ENCODE data around the gene PSMA7.

PSMA7 gene

DNA sequence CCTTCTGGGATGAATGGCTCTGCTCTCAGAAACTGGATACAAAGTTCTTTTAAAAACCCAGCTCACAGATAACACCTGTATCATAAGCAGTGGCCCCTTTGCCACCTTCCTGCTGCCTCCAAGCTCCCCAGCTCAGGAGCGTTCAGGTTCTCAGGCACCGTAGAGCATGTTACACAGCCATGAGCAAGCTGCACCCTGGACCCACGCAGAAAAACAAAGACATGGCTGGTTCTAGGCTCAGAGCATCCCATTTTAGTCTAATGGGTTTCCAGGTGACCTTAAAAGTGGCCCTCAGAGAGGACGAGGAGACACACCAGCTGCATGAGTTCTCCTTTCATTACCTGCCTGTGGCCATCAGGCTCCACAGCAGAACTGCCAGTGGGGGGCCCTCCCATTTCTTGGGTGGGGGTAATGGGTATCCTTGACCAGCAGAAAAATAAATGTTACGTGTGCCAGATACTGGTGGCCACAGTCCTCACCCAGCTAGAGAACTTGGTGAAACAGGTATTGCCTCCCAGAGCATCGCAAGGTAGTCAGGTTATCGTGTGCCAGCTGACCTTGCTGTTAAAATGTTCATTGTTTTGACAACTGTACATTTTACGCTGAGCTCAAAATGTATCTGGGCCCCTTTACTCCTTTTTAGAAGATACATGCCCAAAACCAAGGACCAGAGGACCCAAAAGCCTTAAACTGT lies 7.5 kb downstream of the PSMA7 start:
- no peak for DNase-seq

DNA sequence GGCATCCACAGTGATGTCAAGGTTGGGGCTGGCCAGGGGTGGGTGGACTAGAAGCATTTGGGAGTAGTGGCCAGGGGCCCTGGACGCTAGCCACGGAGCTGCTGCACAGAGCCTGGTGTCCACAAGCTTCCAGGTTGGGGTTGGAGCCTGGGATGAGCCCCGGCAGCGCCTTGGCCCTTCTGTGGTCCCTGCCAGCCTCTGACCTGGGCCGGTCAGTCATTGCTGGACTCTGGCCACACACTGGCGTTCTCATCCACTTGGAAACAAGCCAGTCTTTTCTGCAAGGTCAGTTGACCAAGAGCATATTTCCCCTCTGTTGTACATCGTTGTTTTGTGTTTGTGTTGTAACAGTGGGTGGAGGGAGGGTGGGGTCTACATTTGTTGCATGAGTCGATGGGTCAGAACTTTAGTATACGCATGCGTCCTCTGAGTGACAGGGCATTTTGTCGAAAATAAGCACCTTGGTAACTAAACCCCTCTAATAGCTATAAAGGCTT lies 8.4 kb downstream of the PSMA7 start:
- no peak for DNase-seq

DNA sequence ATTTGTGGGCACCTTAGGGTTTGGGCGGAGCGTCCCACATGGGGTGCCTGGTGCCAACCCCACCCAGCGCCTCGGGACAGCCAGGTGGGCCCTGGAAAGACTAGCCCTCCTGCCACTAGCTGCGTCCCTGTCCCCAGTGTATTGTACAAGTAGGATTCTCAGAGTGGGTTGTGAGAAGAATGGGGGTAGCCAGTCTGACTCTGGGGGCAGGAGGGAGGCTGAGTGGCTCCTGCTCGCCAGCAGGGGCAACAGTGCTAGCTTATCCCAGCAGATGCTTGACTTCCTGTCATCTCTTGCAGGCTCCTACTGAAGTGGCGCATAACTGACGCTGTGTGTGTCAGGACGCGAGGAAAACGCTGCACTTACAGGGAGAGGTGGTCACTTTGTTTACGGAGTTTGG lies 9.3 kb downstream of the PSMA7 start:
- no peak for DNase-seq

DNA sequence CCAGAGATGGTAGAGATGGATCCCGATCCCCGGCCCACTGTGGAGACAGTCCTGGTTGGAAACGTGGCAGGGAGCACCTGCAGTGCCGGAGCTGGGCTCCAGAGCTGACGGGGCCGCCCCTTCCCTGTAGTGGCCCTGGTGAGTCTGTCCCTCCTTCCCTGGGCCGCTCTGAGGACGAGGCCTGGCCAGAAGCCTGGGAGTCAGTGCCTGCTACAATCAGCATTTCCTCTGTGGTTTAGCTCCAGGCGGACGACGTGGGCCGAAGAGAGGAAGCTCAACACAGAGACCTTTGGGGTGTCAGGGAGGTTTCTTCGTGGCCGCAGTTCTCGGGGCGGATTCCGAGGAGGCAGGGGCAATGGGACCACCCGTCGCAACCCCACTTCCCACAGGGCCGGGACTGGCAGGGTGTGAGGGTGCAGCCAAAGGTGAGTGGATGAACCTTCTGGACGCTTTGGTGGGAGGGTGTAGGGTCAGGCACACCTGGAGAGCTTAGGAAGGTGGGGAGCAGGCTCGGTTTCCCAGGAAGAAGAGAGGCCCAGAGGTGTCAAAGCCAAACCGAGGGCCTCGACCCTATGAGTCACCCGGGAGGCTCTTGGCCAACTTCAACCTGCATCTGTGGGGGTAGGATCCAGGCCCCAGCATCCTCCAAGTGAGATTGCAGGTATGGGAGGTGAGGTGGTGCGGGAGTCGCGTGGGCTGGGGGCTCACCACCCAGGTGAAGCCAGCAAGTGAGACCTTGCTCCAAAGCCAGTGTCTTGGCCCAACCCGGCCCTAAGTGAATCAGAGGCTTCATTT lies 9.9 kb downstream of the PSMA7 start:
- DNase-seq = no peak

DNA sequence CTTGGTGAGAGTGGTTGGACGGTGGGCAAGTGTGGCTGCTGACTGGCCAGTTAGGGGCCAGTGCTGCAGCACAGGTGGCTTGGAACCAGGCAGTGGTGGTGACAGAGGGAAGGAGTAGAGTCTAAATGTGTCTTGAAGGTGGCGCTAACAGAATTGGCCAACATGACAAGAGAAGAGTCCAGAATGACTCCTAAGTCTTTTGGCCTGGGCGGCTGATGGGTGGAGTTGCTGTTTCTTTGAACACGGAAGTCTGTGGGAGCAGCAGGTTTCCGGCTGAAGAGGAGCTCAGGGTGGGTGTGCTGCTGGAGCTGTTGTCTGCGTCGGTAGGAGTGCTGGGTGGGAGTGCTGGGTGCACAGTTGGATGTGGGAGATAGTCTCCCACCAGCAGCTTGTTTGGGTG lies 10.8 kb downstream of the PSMA7 start:
- no peak for DNase-seq

DNA sequence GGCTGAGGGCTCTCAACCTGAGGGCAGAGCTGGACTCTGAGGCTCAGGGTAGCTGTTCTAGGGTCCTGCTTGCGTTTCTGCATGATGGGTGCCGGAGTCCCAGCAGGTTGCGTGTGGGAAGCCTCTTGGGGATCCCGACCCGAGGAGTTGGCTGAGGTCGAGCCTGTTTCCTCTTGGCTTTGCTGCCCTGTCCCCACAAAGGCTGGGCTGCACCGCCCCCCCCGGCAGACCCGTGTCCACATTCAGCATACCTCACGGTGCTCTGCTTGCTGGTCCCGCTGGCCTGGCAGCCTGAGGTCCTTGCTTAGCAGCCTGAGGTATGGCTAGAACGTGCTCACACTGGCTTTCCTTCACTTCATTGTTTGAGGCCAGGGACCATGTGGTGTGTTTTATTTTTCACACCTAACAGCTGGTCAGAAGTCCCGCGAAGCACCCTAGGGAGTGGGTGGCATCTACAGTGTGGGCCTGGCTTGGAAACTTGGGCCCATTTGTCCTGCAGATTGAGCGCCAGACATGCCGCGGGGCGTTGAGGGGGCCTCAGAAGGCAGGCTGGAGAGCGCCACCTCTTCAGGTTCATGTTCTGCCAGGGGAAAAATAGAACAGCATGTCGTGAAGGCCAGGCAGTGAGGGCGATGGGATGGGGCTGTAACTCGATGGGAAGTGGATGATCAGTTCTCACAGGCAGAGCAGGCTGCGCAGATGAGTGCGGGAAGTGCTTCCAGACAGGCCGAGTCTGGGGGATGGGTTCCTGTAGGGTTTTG lies 11.5 kb downstream of the PSMA7 start:
- no peak for DNase-seq

DNA sequence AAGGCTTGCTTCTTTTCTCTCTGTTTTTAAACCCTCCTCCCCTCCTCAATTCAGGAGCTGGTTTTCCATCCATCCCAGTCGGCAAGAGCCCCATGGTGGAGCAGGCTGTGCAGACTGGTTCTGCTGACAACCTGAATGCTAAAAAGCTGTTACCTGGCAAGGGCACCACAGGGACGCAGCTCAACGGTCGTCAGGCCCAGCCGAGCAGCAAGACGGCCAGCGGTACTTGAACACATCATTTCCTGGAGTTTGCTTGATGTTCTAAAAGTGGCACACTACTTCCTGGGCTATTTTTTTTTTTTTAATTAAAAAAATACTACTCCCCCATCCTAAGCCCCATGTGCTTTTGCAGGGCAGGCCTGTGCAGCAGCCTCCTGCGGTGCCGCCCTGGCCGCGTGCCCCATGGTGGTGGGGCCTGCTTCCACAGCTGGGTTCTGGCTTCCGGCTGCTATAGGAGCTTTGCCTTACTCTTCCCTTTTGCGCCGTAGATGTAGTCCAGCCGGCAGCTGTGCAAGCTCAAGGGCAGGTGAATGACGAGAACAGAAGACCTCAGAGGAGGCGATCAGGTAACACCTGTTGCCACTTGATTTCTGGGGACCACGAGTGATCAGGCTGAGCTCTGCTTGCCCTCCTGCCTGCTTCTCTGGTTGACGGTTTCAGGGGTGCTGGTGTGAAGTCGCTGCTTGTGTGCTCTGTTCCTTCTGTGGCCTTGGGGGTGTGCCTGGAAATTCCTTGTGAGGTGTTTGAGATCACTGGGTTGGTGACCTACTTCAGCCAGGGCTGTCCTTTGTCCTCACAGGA lies 13.3 kb downstream of the PSMA7 start:
- no peak for DNase-seq

DNA sequence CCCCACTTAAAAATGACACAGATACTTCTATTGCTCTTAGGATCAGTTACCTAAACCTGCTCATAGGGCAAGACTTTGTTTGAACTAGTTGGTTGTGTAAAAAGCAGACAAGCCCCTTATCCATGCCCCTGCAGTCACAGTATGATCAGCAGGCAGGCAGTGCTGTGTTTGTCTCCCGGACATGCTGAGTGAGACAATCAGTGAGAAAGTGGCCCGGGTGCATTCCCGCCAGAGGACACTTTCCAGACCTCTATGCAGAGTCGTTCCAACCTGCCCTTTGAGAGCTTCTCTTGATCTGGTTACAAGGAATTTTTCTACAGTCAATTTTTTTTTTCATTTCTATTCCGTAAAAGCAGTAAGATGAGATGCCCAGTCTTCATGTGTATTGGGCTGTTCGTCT lies 14.7 kb downstream of the PSMA7 start:
- no peak for DNase-seq

DNA sequence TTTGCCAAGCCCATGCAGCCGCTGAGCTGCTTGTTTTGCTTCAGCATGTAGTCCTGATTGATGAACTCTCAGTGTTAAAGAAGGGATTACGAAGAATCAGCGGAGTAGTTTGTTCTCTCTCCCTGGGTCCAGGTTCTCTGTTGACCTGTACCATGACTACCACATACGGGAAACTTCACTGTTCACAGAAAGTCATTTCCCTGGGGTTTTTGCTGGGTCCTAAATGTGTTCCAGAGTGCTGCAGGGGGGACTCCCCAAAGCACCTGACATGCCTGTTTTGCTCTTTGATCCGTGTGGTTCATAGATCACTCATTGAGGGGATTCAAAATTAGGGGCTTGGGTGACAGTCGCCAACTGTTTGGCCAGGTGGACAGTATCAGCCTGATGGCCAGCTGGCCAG lies 15.4 kb downstream of the PSMA7 start:
- DNase-seq = no peak

DNA sequence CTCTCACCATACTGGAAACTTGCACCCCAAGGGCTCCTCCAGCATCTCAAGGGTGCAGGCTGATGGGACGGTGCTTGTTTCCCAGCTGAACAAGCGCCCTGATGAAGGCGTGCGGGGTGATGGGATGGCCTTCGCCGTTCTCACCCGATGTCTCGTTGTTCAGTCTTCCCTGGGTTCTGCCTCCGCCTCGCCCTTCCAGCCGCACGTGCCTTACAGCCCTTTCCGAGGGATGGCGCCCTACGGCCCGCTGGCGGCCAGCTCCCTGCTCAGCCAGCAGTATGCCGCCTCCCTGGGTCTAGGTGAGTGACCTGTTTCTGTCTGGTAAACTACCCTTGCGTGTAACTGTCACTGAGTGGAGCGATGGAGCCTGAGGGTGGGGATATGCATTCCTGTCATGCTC lies 17.1 kb downstream of the PSMA7 start:
- DNase-seq = no peak

DNA sequence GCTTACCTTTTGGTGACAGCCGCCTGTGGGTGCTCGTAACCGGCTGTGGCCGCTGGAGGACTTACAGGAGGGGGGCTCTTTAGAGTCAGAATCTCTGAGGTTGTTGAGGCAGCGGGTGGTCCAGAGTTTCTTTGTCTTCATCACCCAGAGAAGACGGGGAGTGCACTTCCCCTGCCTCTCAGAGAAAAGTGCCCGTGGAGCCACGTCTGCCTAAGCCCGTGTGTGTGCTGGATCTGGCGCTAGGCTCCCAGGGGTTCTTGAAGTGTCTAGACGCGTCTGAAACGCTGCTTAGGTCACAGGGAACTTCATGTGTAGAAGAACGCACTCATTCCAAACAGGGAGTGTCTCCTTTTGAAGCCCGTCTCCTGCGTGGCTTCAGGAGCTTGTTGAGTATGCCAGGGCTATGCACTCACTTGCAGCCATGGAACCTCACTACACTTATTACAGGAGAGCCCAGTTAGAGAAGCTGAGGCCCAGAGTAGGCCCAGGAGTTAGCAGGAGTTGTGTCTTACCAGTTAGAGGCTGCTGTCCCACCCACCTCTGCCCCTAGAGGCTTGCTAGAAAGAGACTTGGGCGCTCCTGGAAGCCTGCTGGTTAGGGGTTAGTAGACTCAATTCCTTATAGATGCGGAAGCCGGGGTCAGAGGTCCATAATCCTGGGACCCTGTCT lies 19.6 kb downstream of the PSMA7 start:
- DNase-seq = peak; percentile 69

DNA sequence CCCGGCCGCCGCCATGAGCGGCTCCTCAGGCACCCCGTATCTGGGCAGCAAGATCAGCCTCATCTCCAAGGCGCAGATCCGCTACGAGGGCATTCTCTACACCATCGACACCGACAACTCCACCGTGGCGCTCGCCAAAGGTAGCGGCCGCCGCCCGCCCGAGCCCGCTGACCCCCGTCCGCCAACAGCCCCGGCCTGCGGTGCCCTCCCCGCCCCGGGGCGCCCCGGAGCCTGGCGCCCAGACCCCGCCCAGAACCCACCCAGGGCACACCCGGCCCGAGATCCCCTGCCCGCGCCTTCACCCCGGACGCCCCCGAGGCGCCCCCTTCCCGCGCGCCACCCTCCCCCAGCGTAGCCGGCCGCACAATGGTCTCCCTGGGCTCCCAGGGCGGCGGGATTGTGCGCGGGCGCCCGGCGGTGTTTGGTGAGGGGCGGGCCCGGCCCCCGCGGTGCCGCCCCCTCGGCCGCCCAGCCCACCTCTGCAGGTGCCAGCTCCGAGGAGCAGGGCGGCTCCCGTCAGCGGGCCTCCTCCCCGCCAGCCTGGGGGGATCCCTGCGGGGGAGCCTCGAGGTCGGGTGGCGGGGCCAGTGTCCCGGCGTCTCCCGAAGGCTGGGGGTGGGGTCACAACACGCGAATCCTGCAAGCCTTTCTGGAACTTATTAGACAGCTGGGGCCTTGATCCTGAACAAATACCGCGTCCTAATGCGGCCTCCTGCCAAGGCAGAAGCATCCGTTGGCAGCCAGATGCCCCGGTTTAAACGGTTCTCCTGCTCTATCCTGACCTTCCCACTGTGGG lies 20.3 kb downstream of the PSMA7 start:
- DNase-seq = peak; percentile 76

DNA sequence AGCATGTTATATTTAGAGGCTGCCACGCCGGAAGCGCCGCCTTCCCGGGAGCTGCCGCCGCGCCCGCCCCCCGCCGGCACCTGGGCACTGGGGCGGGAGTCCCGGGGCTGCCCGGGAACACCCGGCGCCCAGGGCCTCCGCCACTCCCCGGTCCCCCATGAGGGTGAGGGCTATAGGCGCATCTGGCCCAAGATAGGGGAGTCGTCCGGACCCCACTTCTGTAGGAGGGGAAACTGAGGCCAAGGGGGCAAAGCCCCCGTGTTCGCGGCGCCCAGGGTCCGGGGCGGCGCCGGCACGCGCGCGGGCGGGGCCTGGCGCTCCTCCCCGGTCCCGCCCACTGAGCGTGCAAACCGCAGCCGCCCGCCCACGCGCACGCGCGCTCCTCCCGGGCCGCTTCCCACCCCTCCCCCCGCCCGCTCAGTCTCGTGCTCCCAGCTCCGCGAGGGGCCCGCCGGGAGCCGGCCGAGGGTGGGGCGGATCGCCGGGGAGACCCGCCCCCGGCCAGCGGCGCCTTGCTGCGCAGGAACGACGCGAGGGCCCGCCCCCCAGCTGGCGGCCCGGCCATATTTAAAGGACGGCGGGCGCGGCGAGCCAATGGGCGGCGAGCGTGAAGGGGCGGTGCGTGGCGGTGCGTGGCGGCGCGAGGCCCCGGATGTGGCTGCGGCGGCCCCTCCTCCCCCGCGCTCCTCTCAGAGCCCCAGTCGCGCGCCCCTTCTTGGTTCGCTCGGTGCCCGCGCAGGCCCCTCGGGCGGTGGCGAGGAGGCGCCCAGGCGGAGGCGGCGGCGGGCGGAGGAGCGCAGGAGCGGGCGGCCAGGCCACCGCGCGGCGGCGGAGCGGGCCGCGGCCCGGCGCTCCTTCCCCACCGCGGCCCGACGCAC lies 21.2 kb downstream of the PSMA7 start, which contains the start of gene LSM14B:
Gene LSM14B, plus strand, starts transcription at position 700 of the 878 bp plus-strand sequence. CDS start 192 bp downstream, outside the sequence.
- DNase-seq = peak; percentile 98

DNA sequence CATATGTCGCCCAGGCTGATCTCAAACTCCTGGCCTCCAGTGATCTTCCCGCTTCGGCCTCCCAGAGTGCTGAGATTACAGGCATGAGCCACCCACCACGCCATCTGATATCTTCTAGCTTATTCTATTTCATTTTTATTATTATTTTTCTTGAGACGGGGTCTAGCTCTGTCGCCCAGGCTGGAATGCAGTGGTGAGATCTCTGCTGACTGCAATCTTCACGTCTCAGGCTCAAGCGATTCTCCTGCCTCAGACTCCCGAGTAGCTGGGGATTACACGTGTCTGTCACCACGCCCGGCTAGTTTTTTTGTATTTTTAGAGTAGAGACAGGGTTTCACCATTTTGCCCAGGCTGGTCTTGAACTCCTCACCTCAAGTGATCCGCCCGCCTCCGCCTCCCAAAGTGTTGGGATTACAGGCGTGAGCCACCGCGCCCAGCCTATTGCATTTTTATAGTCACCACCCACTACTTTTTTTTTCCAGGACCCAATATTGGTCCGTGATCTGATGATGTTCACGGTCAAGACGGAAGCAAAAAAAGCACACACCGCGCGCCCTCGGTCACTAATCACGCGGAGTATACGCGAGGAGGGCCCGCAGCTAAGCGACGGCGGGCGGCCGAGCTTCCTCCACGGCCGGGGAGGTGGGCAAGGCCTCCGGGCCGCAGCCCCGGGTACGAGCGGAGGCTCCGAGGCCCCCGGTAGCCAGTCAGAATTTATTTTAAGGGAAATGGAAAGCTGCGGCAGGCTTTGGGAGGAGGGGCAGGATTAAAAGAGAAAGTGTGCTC lies 22.0 kb downstream of the PSMA7 start:
- no peak for DNase-seq

DNA sequence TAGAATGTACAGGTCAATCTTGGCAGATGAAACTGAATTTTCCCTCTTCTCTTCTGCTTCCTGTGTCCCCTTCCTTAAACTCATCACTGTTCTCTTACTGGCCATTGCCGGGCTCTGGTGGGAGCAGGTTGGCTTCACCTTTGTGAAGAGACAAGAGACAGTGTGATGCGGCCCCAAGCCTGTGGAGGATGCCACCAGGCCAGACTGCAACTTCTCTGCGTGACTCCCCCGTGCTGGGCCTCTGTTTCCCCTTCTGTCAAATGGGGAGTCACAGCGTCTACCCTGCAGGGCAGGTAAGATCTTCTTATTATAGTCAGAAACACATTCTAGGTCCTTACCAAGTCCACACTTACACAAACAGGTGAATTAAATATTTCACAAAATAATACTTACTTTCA lies 22.8 kb downstream of the PSMA7 start:
- no peak for DNase-seq

DNA sequence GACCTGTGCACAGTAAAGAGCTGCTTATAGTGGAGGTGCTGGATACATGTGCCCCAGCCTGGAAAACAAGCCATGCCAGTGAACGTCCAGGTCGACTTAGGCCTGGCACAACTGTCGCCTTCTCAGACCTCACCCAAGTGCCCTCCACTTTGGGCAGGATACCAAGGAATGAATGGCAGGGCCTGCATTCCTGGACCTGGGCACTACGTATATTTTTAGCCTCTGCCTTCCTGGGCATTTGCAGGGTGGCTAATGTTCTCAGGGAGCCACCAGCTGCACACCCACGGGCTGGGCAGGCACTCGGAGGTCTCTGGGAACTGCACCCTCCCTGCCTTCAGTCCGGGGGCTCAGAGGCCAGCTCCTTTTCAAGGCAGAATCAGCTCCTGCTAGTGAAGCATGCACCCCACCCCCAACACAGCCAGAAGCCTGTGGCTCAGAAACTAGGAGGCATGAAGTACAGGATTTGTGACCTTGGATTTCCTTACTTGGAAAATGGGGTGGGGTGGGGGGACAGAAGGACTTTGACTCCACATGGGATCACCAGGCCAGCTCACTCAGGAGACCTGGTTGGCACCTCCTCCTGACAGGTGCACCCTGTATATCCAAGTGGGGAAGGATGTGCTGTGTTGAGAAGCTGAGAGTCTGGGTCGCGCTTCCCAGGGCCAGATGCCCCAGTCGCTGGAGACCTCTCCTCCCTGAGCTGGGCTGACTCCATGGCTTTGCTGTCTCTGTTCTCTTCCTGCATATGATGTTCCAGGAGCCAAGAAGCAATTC lies 23.4 kb downstream of the PSMA7 start:
- DNase-seq = no peak

DNA sequence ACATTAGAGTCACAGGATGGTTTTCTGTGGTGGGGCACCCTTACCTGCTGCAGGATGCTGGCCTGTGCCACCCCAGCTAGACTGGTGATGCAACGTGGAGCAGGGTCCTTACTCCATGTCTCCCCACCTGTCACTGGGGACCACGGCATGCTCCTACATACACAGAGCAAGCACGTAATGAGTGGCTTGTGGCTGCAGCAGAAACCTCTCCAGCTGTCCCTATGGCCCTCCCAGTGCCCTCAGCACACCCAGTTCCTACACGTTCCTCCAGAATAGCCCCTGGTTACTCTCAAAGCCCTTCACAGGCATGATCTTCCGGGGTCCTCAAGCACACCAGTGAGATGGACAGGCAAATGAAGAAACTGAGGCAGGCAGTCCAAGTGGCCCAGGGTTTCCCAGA lies 24.1 kb downstream of the PSMA7 start:
- no peak for DNase-seq
